ENCODE measurements around the gene RTN4IP1. TPM values are rescaled to one million over a fixed set of nuclear protein-coding genes. Genes with fewer than 3 reads are reported as not detected.

The RTN4IP1 gene
- total RNA-seq, 1 experiment from 2014 or later = 12.5 TPM

- Histone ChIP-seq H3K79me2 (ENCODE audit: insufficient read depth, low read length) (no peaks in the 10 kb centered on the region), H2BK5ac (ENCODE audit: insufficient read length, low read length) (no peak overlapping the region), H3K27me3 (ENCODE audit: insufficient read depth, low read length) (no peaks in the 10 kb centered on the region), H4K8ac (replicated peaks; ENCODE audit: insufficient read length, low read depth, low read length) (no peak overlapping the region), H4K20me1 (ENCODE audit: control insufficient read depth, insufficient read depth, insufficient read length) (no peaks in the 10 kb centered on the region), H3K27ac (ENCODE audit: insufficient read length, low read depth, low read length) (no peak overlapping the region), H3K56ac (ENCODE audit: insufficient read length, low read depth, low read length) (no peak overlapping the region), H3K23me2 (ENCODE audit: insufficient read length, low read depth, low read length, poor library complexity, severe bottlenecking) (no peaks in the 10 kb centered on the region), H3K14ac (ENCODE audit: insufficient read depth, low read length) (no peak overlapping the region), H3T11ph (ENCODE audit: low read length) (no peak overlapping the region), H3K18ac (ENCODE audit: insufficient read length, low read depth, low read length) (no peak overlapping the region), H3K79me1 (ENCODE audit: insufficient read depth, low read depth, low read length, poor library complexity, severe bottlenecking) (no peaks in the 10 kb centered on the region), H3K4ac (ENCODE audit: low read depth, low read length) (no peak overlapping the region), H2AFZ (ENCODE audit: low read length) (no peak overlapping the region), H2BK12ac (ENCODE audit: insufficient read length, low read depth, low read length) (no peak overlapping the region), H2AK5ac (ENCODE audit: insufficient read length, low read length) (no peak overlapping the region), H3K4me1 (ENCODE audit: insufficient read depth, low read length) (peaks cover 9% of the 10 kb centered on the region; the same call in 1 of the 2 replicates), H2BK120ac (ENCODE audit: low read depth, low read length, poor library complexity, severe bottlenecking) (no peak overlapping the region), H4K91ac (ENCODE audit: insufficient read length, low read depth, low read length) (no peak overlapping the region), H3K9ac (ENCODE audit: extremely low read depth, insufficient read length, low read length) (no peak overlapping the region), H3K9me3 (ENCODE audit: control insufficient read depth, low read depth, low read length) (no peaks in the 10 kb centered on the region), H3K23ac (ENCODE audit: insufficient read length, low read depth, low read length) (no peak overlapping the region), H2BK15ac (ENCODE audit: low read depth, low read length) (no peak overlapping the region), H3K4me2 (ENCODE audit: insufficient read depth, insufficient read length, low read length) (no peak overlapping the region), H4K5ac (ENCODE audit: insufficient read length, low read depth, low read length) (no peak overlapping the region), H2BK20ac (ENCODE audit: low read depth, low read length, poor library complexity, severe bottlenecking) (no peak overlapping the region)
- WGBS (ENCODE audit: extremely low coverage, insufficient read length, low lambda C conversion rate) = no CpG with 5 or more reads among the region's 2 CpGs
- H3K4me3 Mint-ChIP-seq = no peak overlapping the region
- no peak overlapping the region for H3K27ac Mint-ChIP-seq
- TF ChIP-seq CTCF (conservative IDR thresholded peaks at IDR 0.05) = no peak
- no peak for DNase-seq
- no peaks in the 10 kb centered on the region for H3K27me3 Mint-ChIP-seq (ENCODE audit: low read depth)
- H3K36me3 Mint-ChIP-seq (ENCODE audit: insufficient read depth in 1 of 3, low read depth in 3 of 3) = peaks cover 13 to 33% (median 13%) of the 10 kb centered on the region in 3 experiments
- H3K4me1 Mint-ChIP-seq = peaks cover 53 to 66% of the 10 kb centered on the region in 2 experiments
- peaks cover 10 to 16% of the 10 kb centered on the region in 2 experiments for H3K9me3 Mint-ChIP-seq
Observed at GRCh38 chr6:106611030-106611429, 18.3 kb downstream of the RTN4IP1 start.

Measured in H9 (cell line).